ENCODE measurements around the gene DDX17. TPM values are rescaled to one million over a fixed set of nuclear protein-coding genes. Genes with fewer than 3 reads are reported as not detected.
A peak's percentile ranks its signal among the peaks of the same experiment; 100 is the strongest.

Gene DDX17
- total RNA-seq, 3 donors from 2014 or later (not counting 1 experiment from before 2014, with no cell fraction given) = 571 to 752 (median 578) TPM

DNA sequence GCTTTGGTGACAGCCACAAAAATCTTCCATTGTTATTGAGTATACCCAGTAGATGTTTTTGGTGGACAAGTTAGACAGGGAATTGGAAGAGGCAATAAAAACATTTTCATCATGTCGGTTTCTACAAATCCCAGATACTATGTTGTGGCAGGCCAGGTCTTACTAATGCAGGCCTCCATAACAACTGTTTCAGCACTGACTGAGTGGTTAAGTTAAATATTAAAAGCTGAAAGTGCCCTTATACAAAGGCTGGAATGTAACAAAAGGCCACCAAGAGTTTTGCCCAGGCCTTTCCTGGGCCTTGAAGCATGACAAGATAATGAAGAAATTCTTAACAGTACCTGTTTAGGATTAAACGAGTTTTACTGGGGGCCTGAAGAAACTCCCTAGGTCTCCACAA is 34.6 kb upstream of the DDX17 start:
- DNase-seq = no peak
- Histone ChIP-seq H3K27me3 (ENCODE audit: control insufficient read depth, insufficient read depth, low read length) (no peaks in the 10 kb centered on the region), H3K4me3 (ENCODE audit: low read length) (no peak overlapping the region), H3K9me3 (ENCODE audit: control insufficient read depth, insufficient read depth, low read length) (peaks cover 7% of the 10 kb centered on the region), H3K27ac (ENCODE audit: low read length) (no peak overlapping the region), H3K4me1 (ENCODE audit: control insufficient read depth, insufficient read depth, low read length) (no peaks in the 10 kb centered on the region), H3K36me3 (ENCODE audit: control insufficient read depth, insufficient read depth, low read length) (no peaks in the 10 kb centered on the region)
- Mint-ChIP-seq H3K36me3 (no peaks in the 10 kb centered on the region), H3K4me1 (no peaks in the 10 kb centered on the region), H3K9me3 (peaks cover 4 to 5% of the 10 kb centered on the region in 2 donors), H3K27me3 (ENCODE audit: low read depth in 2 of 2) (no peaks in the 10 kb centered on the region), H3K27ac (no peak overlapping the region), H3K4me3 (no peak overlapping the region)
- ATAC-seq = no peak
- WGBS (ENCODE audit: insufficient coverage) = 80% methylated on average over 2 of the region's 2 CpGs
- TF ChIP-seq, protein P1, sequence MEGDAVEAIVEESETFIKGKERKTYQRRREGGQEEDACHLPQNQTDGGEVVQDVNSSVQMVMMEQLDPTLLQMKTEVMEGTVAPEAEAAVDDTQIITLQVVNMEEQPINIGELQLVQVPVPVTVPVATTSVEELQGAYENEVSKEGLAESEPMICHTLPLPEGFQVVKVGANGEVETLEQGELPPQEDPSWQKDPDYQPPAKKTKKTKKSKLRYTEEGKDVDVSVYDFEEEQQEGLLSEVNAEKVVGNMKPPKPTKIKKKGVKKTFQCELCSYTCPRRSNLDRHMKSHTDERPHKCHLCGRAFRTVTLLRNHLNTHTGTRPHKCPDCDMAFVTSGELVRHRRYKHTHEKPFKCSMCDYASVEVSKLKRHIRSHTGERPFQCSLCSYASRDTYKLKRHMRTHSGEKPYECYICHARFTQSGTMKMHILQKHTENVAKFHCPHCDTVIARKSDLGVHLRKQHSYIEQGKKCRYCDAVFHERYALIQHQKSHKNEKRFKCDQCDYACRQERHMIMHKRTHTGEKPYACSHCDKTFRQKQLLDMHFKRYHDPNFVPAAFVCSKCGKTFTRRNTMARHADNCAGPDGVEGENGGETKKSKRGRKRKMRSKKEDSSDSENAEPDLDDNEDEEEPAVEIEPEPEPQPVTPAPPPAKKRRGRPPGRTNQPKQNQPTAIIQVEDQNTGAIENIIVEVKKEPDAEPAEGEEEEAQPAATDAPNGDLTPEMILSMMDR (IDR thresholded peaks at IDR 0.05) = no peak
- intact Hi-C loops (cut with micrococcal nuclease) = no loop called here

DNA sequence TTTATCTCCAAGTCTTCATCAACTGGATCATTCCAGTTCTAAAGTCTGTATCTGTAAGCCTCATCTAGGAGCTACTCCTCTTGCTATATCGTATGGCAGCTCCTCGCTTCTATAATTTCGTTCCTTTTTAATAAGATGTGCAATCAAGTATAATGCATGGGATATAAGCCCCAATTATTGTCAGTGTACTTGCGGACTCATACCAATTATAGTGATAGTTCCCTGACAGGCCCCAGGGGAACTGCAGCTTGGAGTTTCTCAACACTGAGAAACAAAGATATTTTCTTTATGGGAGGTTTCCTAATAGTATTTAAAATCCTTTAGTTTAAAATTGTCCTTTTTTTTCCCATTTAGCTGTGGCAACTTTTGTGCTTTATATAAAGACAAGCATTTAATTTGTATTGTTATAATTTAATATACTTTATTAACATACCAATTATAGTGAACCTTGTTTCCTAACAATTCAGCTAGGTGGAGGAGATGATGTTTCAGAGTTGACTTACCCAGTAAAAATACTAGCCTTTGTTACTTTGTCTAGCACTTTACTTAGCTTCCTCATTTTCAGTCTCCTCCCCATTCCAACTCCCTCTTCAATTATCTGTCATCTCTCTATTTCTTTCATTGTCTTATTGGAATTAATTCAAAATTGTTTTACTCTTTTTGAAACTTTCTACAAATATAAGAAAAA is 25.3 kb upstream of the DDX17 start:
- TF ChIP-seq, protein P1 (IDR thresholded peaks at IDR 0.05) = no peak
- 96% methylated on average over 4 of the region's 4 CpGs for WGBS (ENCODE audit: insufficient coverage)
- Histone ChIP-seq H3K4me1 (ENCODE audit: control insufficient read depth, insufficient read depth, low read length) (no peaks in the 10 kb centered on the region), H3K27me3 (ENCODE audit: control insufficient read depth, insufficient read depth, low read length) (no peaks in the 10 kb centered on the region), H3K27ac (ENCODE audit: low read length) (no peak overlapping the region), H3K9me3 (ENCODE audit: control insufficient read depth, insufficient read depth, low read length) (no peaks in the 10 kb centered on the region), H3K36me3 (ENCODE audit: control insufficient read depth, insufficient read depth, low read length) (no peaks in the 10 kb centered on the region), H3K4me3 (ENCODE audit: low read length) (no peak overlapping the region)
- no peaks in the 10 kb centered on the region for H3K27me3 Mint-ChIP-seq (ENCODE audit: low read depth in 2 of 2)
- H3K36me3 Mint-ChIP-seq = no peaks in the 10 kb centered on the region
- DNase-seq = no peak
- H3K4me3 Mint-ChIP-seq = no peak overlapping the region
- H3K27ac Mint-ChIP-seq = peak overlapping the region in 1 of 2 donors; percentile 67
- intact Hi-C loops (cut with micrococcal nuclease) = no loop called here
- H3K4me1 Mint-ChIP-seq = peaks cover 0 to 6% of the 10 kb centered on the region in 2 donors
- H3K9me3 Mint-ChIP-seq = no peaks in the 10 kb centered on the region
- ATAC-seq = no peak

DNA sequence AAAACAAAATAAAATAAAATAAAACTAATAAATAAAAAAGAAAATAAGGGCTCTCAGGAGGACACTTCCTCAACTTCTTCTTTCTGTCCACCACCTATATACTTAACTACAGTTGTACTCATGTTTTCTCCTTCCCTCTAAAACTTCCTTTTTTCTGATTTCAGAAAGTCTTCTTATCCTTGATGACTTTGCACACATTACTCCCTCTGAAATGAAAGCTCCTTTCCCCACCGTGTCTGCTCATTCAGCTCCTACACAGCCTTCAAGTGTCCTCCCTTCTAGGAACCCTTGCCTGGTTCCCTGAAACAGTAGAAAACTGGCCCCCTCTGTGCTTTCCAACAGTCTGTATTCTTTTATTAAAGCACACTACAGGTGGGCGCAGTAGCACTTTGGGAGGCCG is 18.3 kb upstream of the DDX17 start:
- DNase-seq (no peak), ATAC-seq (no peak)
- no peaks in the 10 kb centered on the region for H3K27me3 ChIP-seq (ENCODE audit: control insufficient read depth, insufficient read depth, low read length)
- H3K27ac ChIP-seq (ENCODE audit: low read length) = no peak overlapping the region
- TF ChIP-seq, protein P1 (IDR thresholded peaks at IDR 0.05) = no peak
- intact Hi-C loops (cut with micrococcal nuclease) = no loop called here
- H3K9me3 ChIP-seq (ENCODE audit: control insufficient read depth, insufficient read depth, low read length) = no peaks in the 10 kb centered on the region
- H3K4me1 ChIP-seq (ENCODE audit: control insufficient read depth, insufficient read depth, low read length) = no peaks in the 10 kb centered on the region
- 59% methylated on average over 3 of the region's 3 CpGs for WGBS (ENCODE audit: insufficient coverage)
- Mint-ChIP-seq H3K9me3 (no peaks in the 10 kb centered on the region), H3K27ac (no peak overlapping the region), H3K4me3 (no peak overlapping the region), H3K27me3 (ENCODE audit: low read depth in 2 of 2) (no peaks in the 10 kb centered on the region), H3K36me3 (no peaks in the 10 kb centered on the region), H3K4me1 (no peaks in the 10 kb centered on the region)
- no peaks in the 10 kb centered on the region for H3K36me3 ChIP-seq (ENCODE audit: control insufficient read depth, insufficient read depth, low read length)
- no peak overlapping the region for H3K4me3 ChIP-seq (ENCODE audit: low read length)

DNA sequence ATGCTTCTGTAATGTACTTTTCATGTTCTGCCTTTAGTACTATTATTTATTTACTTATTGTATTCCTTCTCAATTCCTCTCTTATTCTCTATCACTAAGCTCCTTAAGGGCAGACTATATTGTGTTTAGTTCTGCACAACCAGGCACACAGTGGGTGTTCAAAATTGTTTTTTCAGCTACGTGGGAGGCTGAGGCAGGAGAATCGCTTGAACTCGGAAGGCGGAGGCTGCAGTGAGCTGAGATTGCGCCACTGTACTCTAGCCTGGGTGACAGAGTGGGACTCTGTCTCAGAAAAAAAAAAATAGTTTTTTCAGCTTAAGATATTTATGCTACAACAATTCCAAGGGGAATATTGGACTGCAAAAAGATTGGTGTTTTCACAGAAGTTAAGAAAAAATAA is 17.4 kb upstream of the DDX17 start:
- Mint-ChIP-seq H3K9me3 (no peaks in the 10 kb centered on the region), H3K27me3 (ENCODE audit: low read depth in 2 of 2) (no peaks in the 10 kb centered on the region), H3K27ac (no peak overlapping the region), H3K4me3 (no peak overlapping the region), H3K36me3 (no peaks in the 10 kb centered on the region), H3K4me1 (no peaks in the 10 kb centered on the region)
- TF ChIP-seq, protein P1 (IDR thresholded peaks at IDR 0.05) = no peak
- H3K36me3 ChIP-seq (ENCODE audit: control insufficient read depth, insufficient read depth, low read length) = no peaks in the 10 kb centered on the region
- DNase-seq (no peak), ATAC-seq (no peak)
- no peaks in the 10 kb centered on the region for H3K9me3 ChIP-seq (ENCODE audit: control insufficient read depth, insufficient read depth, low read length)
- no peak overlapping the region for H3K4me3 ChIP-seq (ENCODE audit: low read length)
- WGBS (ENCODE audit: insufficient coverage) = 99% methylated on average over 5 of the region's 5 CpGs
- H3K4me1 ChIP-seq (ENCODE audit: control insufficient read depth, insufficient read depth, low read length) = no peaks in the 10 kb centered on the region
- intact Hi-C loops (cut with micrococcal nuclease) = no loop called here
- no peaks in the 10 kb centered on the region for H3K27me3 ChIP-seq (ENCODE audit: control insufficient read depth, insufficient read depth, low read length)
- no peak overlapping the region for H3K27ac ChIP-seq (ENCODE audit: low read length)
